Stimulated activated CD4-positive, alpha-beta T cell treated with anti-CD3 and anti-CD28 coated beads, Interleukin-1b, Interleukin-23, amount 100 ng/mL, for 24 hours (primary cell): ENCODE measurements around the gene ZNF121.

Experiments
- DNase-seq, 4 experiments: peaks; one replicate each; pipeline ENCODE4 v3.0.0-alpha.2; 2020; ENCODE audit warnings: low read depth in 4 of 4, low spot score in 1 of 4

The ZNF121 gene

GRCh38 chr19:9538183-9539058 lies 45.9 kb downstream of the ZNF121 start, which contains the start of gene ZNF426:
ZNF426 (minus strand) TSS chr19:9538645; CDS start chr19:9536232, 2,413 bp downstream.
- peak; percentile 72 to 83 (median 76) for DNase-seq

DNA sequence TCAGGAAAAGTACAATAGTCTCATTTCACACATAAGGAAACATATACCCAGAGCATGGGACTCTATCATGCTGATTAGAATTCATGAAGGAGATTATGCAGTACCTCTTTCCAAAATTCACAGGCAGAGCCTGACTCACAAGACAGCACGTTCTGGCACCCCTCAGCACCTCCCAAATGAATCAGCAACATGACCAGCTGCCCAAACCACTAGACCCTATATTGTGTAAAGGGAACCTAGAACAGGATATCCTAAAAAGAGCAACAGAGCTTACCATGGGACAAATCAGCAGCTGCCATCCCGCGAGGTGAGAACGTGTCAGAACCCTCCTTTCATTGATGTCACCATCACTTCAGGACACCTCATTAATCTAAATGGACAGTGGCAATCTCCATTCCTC lies 48.4 kb downstream of the ZNF121 start:
- no peak for DNase-seq

DNA sequence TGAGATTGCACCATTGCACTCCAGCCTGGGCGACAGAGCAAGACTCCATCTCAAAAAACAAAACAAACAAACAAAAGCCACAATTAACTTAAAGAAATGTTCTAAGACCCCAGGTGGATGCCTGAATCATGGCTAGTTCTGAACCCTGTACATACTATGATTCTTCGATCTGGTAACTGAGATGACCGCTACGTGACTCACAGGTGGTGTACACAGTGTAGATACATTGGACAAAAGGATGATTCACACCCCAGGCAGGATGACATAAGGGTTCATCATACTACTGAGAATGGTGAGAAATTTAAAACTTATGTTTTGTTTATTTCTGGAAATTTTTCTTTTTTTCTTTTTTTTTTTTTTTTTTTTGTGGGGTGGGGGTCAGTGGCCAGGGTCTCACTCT lies 52.4 kb downstream of the ZNF121 start:
- no peak for DNase-seq

GRCh38 chr19:9528757-9529336 lies 55.5 kb downstream of the ZNF121 start:
- no peak for DNase-seq

DNA sequence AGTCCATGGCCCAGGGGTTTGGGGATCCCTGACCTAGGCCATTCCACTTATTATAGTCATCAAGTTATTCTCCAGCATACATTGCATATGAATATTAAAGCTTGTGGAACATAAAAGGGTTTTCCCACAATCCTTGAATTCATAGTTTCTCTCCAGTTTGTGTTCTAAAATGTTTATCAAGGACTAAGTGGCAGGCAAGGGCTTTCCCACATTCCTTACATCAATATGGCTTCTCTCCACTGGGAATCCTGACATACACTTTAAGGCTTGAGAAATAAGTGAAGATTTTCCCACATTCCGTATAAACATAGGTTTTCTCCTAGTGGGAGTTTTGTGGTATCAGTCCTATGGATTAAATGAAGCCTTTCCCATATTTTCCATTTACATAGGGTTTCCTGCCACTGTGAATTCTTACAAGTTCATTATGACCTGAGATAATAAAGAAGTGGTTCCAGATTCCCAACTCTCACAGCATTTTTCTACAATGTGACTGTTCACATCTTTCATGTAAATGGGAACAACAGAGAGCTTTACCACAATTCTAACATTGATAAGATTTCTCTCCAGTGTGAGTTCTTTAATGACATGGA lies 60.3 kb downstream of the ZNF121 start:
- DNase-seq: no peak
